Liver (tissue), 9 donors: ENCODE results near the gene DNAH10. TPM values are rescaled to one million over a fixed set of nuclear protein-coding genes. Genes with fewer than 3 reads are reported as not detected.

Experiments
- DNase-seq: peaks from one replicate; pipeline ENCODE4 v3.0.0-alpha.2; 2017; ENCODE audit warnings: low spot score
- H3K27ac ChIP-seq, 2 donors: one replicate each; pipeline ENCODE4 v1.7.0; 2013; ENCODE audit warnings: inconsistent platforms in 2 of 2, low read length in 2 of 2, control low read depth in 1 of 2, low read depth in 1 of 2, mild to moderate bottlenecking in 1 of 2
- H3K27me3 ChIP-seq, 4 donors: one replicate each; pipeline versions ENCODE4 v1.6.1 to v1.7.0; 2013; ENCODE audit warnings: low read length in 3 of 4, inconsistent platforms in 1 of 4, mild to moderate bottlenecking in 1 of 4, moderate library complexity in 1 of 4; ENCODE audit not compliant: control insufficient read depth in 4 of 4, insufficient read depth in 4 of 4
- H3K36me3 ChIP-seq, 4 donors: one replicate each; pipeline versions ENCODE4 v1.6.1 to v1.7.0; 2013; ENCODE audit warnings: low read length in 3 of 4, mild to moderate bottlenecking in 3 of 4, low read depth in 1 of 4, moderate library complexity in 1 of 4; ENCODE audit not compliant: control insufficient read depth in 4 of 4, insufficient read depth in 3 of 4
- H3K4me1 ChIP-seq, 4 donors: one replicate each; pipeline versions ENCODE4 v1.6.1 to v1.7.0; 2013; ENCODE audit warnings: low read length in 3 of 4, mild to moderate bottlenecking in 3 of 4, moderate library complexity in 1 of 4; ENCODE audit not compliant: control insufficient read depth in 4 of 4, insufficient read depth in 4 of 4
- H3K4me3 ChIP-seq, 3 donors: one replicate each; pipeline versions ENCODE4 v1.6.1 to v1.7.0; 2013; ENCODE audit warnings: low read length in 3 of 3, control low read depth in 1 of 3, low read depth in 1 of 3, mild to moderate bottlenecking in 1 of 3
- H3K9ac ChIP-seq, 2 donors: one replicate each; pipeline ENCODE4 v1.7.0; 2013; ENCODE audit warnings: low read length in 2 of 2, mild to moderate bottlenecking in 2 of 2, moderate library complexity in 2 of 2, control low read depth in 1 of 2, low read depth in 1 of 2
- H3K9me3 ChIP-seq, 4 donors: one replicate each; pipeline versions ENCODE4 v1.6.1 to v1.7.0; 2013; ENCODE audit warnings: low read length in 3 of 4; ENCODE audit not compliant: control insufficient read depth in 4 of 4
- ATF3 ChIP-seq: IDR thresholded peaks from 2 replicates; pipeline ENCODE4 v1.6.1; 2016; ENCODE audit warnings: antibody characterized with exemption
- CTCF ChIP-seq: fragments of 150-350 bp; IDR thresholded peaks from 2 replicates; pipeline ENCODE4 v1.5.1; 2017; ENCODE audit warnings: improper control_type of control experiment, low read depth, low read length; ENCODE audit not compliant: missing input control
- FOXA2 ChIP-seq: IDR thresholded peaks from 2 replicates; pipeline ENCODE4 v1.6.1; 2016; ENCODE audit warnings: antibody characterized with exemption
- HNF4A ChIP-seq, 2 donors: conservative IDR thresholded peaks; 2 replicates each; pipeline ENCODE4 v1.6.1; 2016; ENCODE audit warnings: antibody characterized with exemption in 2 of 2, mild to moderate bottlenecking in 2 of 2
- HNF4G ChIP-seq: IDR thresholded peaks from 2 replicates; pipeline ENCODE4 v1.6.1; 2016; ENCODE audit warnings: antibody characterized with exemption
- JUND ChIP-seq, 2 donors: IDR thresholded peaks; 2 replicates each; pipeline ENCODE4 v1.6.1; 2016; ENCODE audit warnings: antibody characterized with exemption in 2 of 2
- NR2F2 ChIP-seq: IDR thresholded peaks from 2 replicates; pipeline ENCODE4 v1.6.1; 2016; ENCODE audit warnings: antibody characterized with exemption
- RAD21 ChIP-seq, 2 donors: IDR thresholded peaks; 2 replicates each; pipeline ENCODE4 v1.6.1; 2016; ENCODE audit warnings: antibody characterized with exemption in 2 of 2, mild to moderate bottlenecking in 2 of 2
- REST ChIP-seq: IDR thresholded peaks from 2 replicates; pipeline ENCODE4 v1.6.1; 2016; ENCODE audit warnings: antibody characterized with exemption, mild to moderate bottlenecking
- SP1 ChIP-seq: IDR thresholded peaks from 2 replicates; pipeline ENCODE4 v1.6.1; 2018; ENCODE audit warnings: antibody characterized with exemption, mild to moderate bottlenecking
- TAF1 ChIP-seq: conservative IDR thresholded peaks from 2 replicates; pipeline ENCODE4 v1.6.1; 2016; ENCODE audit warnings: antibody characterized with exemption, mild to moderate bottlenecking
- YY1 ChIP-seq: IDR thresholded peaks from 2 replicates; pipeline ENCODE4 v1.6.1; 2016; ENCODE audit warnings: antibody characterized with exemption, mild to moderate bottlenecking
- ZBTB33 ChIP-seq: IDR thresholded peaks from 2 replicates; pipeline ENCODE4 v1.6.1; 2016; ENCODE audit warnings: antibody characterized with exemption
- WGBS: extraction: QIAGEN DNeasy Blood & Tissue Kit; methylation state at CpG from one replicate; pipeline ENCODE4 v1.1.7; 2013; 5-methylcytosine and 5-hydroxymethylcytosine counted together
- polyA plus RNA-seq, 2 donors: library from polyadenylated mRNA; stranded (reverse) in 1 of 2; unstranded in 1 of 2; fragments of 200-250 nt in 1 of 2; fragments of >200 nt in 1 of 2; fragmentation: Nextera tagmentation in 1 of 2; extraction: Ambion mirVana in 1 of 2; gene quantifications; one replicate each; pipeline versions ENCODE4 v1.2.1 to v1.2.3, GENCODE V29; 2013 to 2015
- total RNA-seq, 2 donors: library from RNA; depleted of rRNA; stranded (reverse); fragments of >200 nt; gene quantifications; one replicate each; pipeline ENCODE4 v1.2.3, GENCODE V29; 2014
- donor health status: healthy.
- donor health status: healthy.
- donor health status: healthy.
- donor health status: healthy.
- donor health status: healthy.

Gene DNAH10
- total and polyA plus RNA-seq, 4 donors = 0.05 to 0.47 (median 0.07) TPM

- Histone ChIP-seq H3K27ac (no peak overlapping the region), H3K27me3 (peaks cover 0 to 3% (median 1%) of the 10 kb centered on the region in 4 donors), H3K9me3 (no peaks in the 10 kb centered on the region), H3K4me1 (peaks cover 3 to 16% (median 11%) of the 10 kb centered on the region in 4 donors), H3K4me3 (peak overlapping the region in 1 of 3 donors; percentile 50), H3K36me3 (peaks cover 0 to 8% (median 2%) of the 10 kb centered on the region in 4 donors), H3K9ac (no peak overlapping the region)
- DNase-seq = no peak
- TF ChIP-seq TAF1 (no peak), REST (no peak), YY1 (no peak), HNF4G (no peak), JUND (IDR thresholded peaks at IDR 0.05) (no peak), FOXA2 (no peak), HNF4A (conservative IDR thresholded peaks at IDR 0.05) (no peak)
- 22% methylated on average over 15 of the region's 15 CpGs for WGBS
These were observed 583 bp downstream of the DNAH10 start for GRCh38 chr12:123762715-123763052.

GRCh38 chr12:123763093-123763492 is 992 bp downstream of the DNAH10 start:
- no peak for TF ChIP-seq SP1
- no peak for TF ChIP-seq ATF3
- TF ChIP-seq RAD21 (IDR thresholded peaks at IDR 0.05) = no peak
- TF ChIP-seq YY1 = no peak
- TF ChIP-seq NR2F2 = no peak
- TF ChIP-seq CTCF = no peak
- no peak for TF ChIP-seq FOXA2
- no peak for TF ChIP-seq REST
- TF ChIP-seq ZBTB33 = no peak
- Histone ChIP-seq H3K27ac (no peak overlapping the region), H3K9me3 (no peaks in the 10 kb centered on the region), H3K27me3 (peaks cover 0 to 3% (median 1%) of the 10 kb centered on the region in 4 donors), H3K36me3 (peaks cover 0 to 5% (median 2%) of the 10 kb centered on the region in 4 donors), H3K9ac (no peak overlapping the region), H3K4me3 (no peak overlapping the region), H3K4me1 (peaks cover 3 to 16% (median 11%) of the 10 kb centered on the region in 4 donors)
- 59% methylated on average over 8 of the region's 8 CpGs for WGBS
- DNase-seq = no peak
